ENCODE measurements around the gene GSTCD. TPM values are rescaled to one million over a fixed set of nuclear protein-coding genes. Genes with fewer than 3 reads are reported as not detected.

The GSTCD gene
- total and polyA plus RNA-seq, 9 of the 15 experiments (the other 6 are each of a cell fraction or from before 2014, with no cell fraction given) = 4.5 to 36.3 (median 16.0) TPM

GRCh38 chr4:105887508-105887907 lies 178.9 kb downstream of the GSTCD start:
- Histone ChIP-seq H3K4me3 (no peak overlapping the region), H3K36me3 (ENCODE audit: control insufficient read depth, insufficient read depth, low read length) (no peaks in the 10 kb centered on the region), H3K27me3 (ENCODE audit: control insufficient read depth in 2 of 2, insufficient read depth in 2 of 2, low read length in 2 of 2) (no peaks in the 10 kb centered on the region; a peak in 1 of 5 replicates), H3K4me1 (replicated peaks in 1 of 2; ENCODE audit: control insufficient read depth in 2 of 2, insufficient read depth in 2 of 2, low read length in 2 of 2) (no peaks in the 10 kb centered on the region), H4K20me1 (replicated peaks; ENCODE audit: control insufficient read depth, insufficient read depth, low read length) (no peaks in the 10 kb centered on the region), H3K27ac (ENCODE audit: extremely low read depth, low read depth, low read length) (no peak overlapping the region), H3K9me1 (ENCODE audit: control insufficient read depth, insufficient read depth, low read length) (no peaks in the 10 kb centered on the region), H3K9me3 (replicated peaks; ENCODE audit: control insufficient read depth, insufficient read depth, low read depth, low read length) (no peaks in the 10 kb centered on the region), H3K79me2 (ENCODE audit: control insufficient read depth, insufficient read depth, low read length) (no peaks in the 10 kb centered on the region), H3K9ac (ENCODE audit: insufficient read depth in 1 of 2, low read depth in 2 of 2, low read length in 2 of 2) (no peak overlapping the region), H3K4me2 (ENCODE audit: insufficient read depth, low read length) (no peak overlapping the region), H2AFZ (ENCODE audit: low read depth, low read length) (no peak overlapping the region)
- no peak for FAIRE-seq
- in situ Hi-C loops (cut with MboI) (no loop called here), intact Hi-C loops (cut with micrococcal nuclease) (no loop called here)
- WGBS (ENCODE audit: insufficient coverage, low coverage, missing lambda C conversion rate) = 0% methylated on average over 2 of the region's 2 CpGs
- ATAC-seq = no peak
- BruUV-seq (replicated peaks) = no TSS peak
- ChIA-PET POLR2A (no interaction called here), CTCF (ENCODE audit: low intra/inter-chr PET ratio) (no interaction called here)
- DNase-seq (ENCODE audit: extremely low read depth in 1 of 4, low spot score in 3 of 4) = no peak
- TF ChIP-seq TAF1 (IDR thresholded peaks at IDR 0.05; ENCODE audit: control insufficient read depth, extremely low read depth, insufficient read depth, low read length, severe bottlenecking) = no peak
- no peak for TF ChIP-seq ZNF77 (CRISPR knock-in tag; IDR thresholded peaks at IDR 0.05)
- no peak for TF ChIP-seq KDM2B (CRISPR knock-in tag; IDR thresholded peaks at IDR 0.05)
- TF ChIP-seq ZNF586 (CRISPR knock-in tag; conservative IDR thresholded peaks at IDR 0.05) = no peak
- TF ChIP-seq, protein P1, sequence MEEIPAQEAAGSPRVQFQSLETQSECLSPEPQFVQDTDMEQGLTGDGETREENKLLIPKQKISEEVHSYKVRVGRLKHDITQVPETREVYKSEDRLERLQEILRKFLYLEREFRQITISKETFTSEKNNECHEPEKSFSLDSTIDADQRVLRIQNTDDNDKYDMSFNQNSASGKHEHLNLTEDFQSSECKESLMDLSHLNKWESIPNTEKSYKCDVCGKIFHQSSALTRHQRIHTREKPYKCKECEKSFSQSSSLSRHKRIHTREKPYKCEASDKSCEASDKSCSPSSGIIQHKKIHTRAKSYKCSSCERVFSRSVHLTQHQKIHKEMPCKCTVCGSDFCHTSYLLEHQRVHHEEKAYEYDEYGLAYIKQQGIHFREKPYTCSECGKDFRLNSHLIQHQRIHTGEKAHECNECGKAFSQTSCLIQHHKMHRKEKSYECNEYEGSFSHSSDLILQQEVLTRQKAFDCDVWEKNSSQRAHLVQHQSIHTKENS (CRISPR knock-in tag; IDR thresholded peaks at IDR 0.05) = no peak
- TF ChIP-seq SIRT6 (IDR thresholded peaks at IDR 0.05; ENCODE audit: low read depth, low read length) = no peak
- TF ChIP-seq CREB5 (CRISPR knock-in tag; IDR thresholded peaks at IDR 0.05) = no peak
- no peak for TF ChIP-seq ZBTB40 (IDR thresholded peaks at IDR 0.05)
- TF ChIP-seq ZBTB40 (CRISPR knock-in tag; IDR thresholded peaks at IDR 0.05) = no peak
- no peak for TF ChIP-seq CTBP1 (IDR thresholded peaks at IDR 0.05; ENCODE audit: borderline replicate concordance)
- TF ChIP-seq JUN (IDR thresholded peaks at IDR 0.05; ENCODE audit: borderline replicate concordance, low read depth, low read length) = no peak
- no peak for TF ChIP-seq JUN (CRISPR knock-in tag; IDR thresholded peaks at IDR 0.05; ENCODE audit: borderline replicate concordance)
- no peak for TF ChIP-seq NCOR1 (IDR thresholded peaks at IDR 0.05)
